Stimulated activated CD8-positive, alpha-beta memory T cell treated with anti-CD3 and anti-CD28 coated beads, Interleukin-4, amount 100 ng/mL, for 4 hours (primary cell): ENCODE measurements around the gene SVBP.
"Not testable (repeated sequence)": the region's sequence is repeated elsewhere in the genome, so short reads cannot be mapped to it uniquely, and the experiment has no call there.

Experiments
- DNase-seq, 2 donors: peaks; one replicate each; pipeline ENCODE4 v3.0.0-alpha.2; 2020; ENCODE audit warnings: low read depth in 2 of 2, low spot score in 1 of 2

Gene SVBP

DNA sequence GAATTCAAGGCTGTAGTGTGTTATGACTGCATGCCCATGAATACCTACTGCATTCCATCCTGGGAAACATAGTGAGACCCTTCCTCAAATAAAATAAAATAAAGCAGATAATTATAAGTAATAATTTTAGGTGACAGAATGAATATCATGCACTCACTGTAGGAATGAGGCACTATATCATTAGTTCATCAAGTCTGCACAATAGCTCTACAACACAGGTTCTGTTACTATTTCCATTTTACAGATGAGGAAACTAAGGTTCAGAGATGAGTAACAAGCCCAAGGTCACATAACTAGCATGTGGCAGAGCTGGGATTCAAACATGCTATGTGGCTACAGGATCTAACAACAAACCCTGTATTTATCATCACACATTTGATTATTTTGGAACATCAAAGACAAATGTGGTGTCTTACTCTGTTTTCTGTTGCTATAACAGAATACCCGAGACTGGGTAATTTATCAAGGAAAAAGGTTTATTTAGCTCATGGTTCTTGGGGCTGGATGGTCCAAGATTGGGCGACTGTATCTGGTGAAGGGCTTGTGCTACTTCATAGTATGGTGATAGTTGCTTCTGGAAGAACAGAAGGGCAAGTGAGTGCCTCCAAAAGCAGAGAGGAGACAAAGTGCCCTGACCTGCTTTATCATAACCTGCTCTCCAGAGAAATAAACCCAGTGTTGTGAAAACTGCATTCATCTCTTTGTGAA lies 24.4 kb upstream of the SVBP start:
- no peak for DNase-seq

DNA sequence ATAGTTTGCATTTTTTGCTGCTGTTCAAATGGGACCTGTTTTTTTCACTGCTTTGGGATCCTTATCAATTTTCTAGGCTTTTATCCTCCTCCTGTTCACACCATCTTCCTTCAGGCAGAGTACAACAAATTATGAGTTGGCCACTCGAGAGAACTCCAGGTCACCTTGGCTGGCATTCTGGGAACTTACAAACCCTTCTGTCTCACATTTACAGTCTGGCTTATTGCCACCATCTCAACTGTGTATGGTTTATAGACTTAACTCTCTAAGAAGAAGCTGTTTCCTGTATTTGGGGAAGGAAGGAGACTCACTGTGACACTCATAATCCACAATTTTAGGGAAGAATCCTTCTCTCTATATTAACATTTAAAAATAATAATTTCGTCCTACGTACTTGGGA lies 23.8 kb upstream of the SVBP start:
- DNase-seq = no peak

DNA sequence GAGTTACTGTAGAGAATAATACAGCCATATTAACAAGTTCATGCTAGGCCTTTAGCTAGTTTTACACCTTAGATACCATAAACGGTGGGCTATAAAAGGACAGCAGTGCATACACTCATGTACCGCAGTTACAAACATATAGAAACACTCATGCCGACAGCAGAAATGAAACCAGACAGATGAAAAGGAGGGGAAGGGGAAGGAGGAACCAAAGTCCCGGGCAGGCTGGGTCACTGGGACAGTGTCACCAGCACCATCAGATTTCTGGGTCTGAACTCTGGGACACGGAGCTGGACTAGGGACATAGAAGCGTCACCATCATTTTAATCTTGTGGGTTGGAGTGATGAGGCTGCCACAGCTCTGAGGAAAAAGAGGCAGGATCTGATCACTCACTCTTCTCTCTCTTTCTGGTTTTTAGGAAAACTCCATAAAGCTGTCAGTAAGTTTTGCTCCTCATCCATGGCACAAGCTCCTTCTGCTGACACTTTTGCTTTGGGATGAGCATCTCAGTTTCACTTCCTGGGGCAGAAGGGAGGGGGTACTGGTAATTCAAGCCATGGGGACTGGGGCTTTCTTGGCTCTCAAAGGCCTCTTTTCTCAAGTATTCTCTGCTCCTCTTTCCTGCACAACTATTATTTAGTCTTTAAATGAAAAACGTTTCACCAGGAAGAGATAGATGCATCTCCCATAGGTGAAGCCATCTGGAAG lies 21.4 kb upstream of the SVBP start:
- no peak for DNase-seq

DNA sequence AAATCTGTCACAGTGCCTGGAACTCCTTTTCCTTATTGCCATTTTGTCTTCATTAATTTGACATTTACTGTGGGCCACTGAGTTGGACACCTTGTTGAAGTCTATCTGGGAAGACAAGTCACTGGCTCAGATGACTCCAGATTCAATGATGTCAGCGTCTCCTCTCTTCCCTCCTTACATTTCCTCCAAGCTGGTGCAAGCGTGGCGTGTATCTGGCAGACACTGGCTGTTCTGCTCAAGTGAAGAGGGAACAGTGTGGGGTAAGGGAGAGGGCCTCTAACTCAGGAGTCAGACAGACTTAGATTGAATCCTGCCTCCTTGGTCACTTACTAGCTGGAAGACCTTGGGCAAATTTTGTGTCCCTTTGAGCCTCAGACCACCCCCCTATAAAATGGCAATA lies 20.5 kb upstream of the SVBP start:
- no peak for DNase-seq

- DNase-seq = no peak
Observed at GRCh38 chr1:42835422-42835821, 18.2 kb upstream of the SVBP start.

DNA sequence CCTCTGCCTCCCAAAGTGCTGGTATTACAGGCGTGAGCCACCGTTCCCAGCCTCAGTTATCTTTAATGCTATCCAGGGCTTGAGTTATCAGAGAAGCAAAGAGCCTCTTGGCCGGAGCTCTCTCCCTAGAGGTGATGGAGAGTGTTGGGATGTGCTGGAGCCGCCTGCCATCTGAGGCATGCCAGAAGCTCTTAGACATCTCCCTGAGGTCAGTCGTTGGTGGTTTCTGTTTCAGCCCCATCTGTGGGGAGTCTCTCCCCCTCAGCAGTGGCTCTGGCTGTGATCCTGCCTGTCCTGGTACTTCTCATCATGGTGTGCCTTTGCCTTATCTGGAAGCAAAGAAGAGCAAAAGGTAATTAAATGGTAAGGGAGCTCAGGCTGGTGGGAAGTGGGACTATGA lies 17.6 kb upstream of the SVBP start:
- DNase-seq = no peak

GRCh38 chr1:42833981-42834380 lies 16.8 kb upstream of the SVBP start:
- DNase-seq = no peak

DNA sequence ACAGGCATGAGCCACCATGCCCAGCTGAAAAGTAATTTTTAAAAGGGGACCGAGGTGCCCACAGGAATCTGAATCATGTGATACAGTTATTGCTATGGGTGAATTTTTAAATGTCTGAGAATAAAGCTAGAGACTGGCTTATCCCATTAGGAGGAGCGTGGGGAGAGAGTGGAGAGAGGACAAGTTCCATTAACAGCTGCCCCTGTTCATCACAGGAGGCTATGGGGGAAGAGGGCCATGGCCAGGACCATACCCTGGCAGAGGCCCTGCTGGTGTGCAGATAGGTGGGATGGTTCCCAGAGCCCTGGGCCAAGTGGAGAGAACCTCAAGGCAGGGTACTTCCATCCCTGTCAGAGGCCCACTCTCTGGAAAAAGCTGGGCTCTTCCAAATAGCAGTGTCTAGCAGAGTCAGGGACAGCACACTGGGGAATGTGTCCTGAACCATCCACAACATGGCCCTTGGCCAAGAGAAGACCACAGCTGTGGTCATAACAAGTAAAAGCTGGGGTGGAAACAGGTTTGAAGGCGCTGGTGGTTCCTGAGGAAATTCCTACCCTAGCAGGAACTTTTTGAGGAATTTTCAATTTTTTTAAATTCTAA lies 15.5 kb upstream of the SVBP start:
- no peak for DNase-seq

GRCh38 chr1:42831273-42831672 lies 14.1 kb upstream of the SVBP start:
- DNase-seq = no peak

DNA sequence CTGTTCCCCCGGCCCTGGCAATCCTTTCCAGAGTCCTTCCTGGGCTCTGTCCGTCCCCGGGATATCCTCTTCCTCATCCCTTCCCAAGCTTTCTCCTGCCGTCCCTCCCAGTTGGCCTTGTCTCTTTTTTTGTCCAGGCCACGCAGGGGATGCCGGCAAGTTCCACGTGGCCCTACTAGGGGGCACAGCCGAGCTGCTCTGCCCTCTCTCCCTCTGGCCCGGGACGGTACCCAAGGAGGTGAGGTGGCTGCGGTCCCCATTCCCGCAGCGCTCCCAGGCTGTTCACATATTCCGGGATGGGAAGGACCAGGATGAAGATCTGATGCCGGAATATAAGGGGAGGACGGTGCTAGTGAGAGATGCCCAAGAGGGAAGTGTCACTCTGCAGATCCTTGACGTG lies 13.4 kb upstream of the SVBP start:
- no peak for DNase-seq

DNA sequence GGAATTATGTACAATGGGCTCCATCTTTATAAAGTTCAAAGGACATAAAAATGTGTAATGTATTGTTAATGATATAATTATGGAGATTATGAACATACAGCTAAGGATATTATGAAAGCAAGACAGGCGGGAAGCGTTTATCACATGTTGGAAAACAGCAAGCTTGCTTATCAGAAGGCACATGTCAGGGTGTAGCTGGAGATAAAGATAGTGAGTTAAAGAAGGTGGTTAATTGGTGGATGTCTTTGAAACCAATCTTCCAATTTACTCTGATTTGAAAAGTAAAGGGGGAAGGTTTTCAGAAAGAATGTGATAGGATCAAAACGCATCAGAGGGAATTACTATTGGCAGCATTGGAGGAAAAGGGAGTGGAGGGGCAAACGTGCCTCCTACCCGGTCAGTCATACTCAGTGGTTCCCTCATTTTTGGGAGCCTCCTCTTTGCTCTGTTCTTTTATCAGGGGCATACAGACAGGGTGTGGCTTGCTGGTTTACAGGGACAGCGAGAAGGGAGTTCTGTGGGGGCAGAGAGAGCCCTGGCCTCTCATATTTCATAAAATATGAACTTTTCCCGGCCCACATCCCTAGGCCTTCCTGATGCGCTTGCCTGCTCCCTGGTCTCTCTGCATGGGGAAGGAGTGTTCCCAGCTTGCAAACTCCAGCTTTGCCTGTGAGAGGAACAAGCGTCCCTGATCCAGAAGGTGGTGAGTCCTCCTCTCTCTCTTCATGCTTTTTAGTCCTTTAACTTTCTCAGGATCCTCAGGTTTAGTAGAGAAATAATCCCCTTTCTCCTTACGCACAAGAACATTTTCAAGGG lies 8.0 kb upstream of the SVBP start:
- no peak for DNase-seq

DNA sequence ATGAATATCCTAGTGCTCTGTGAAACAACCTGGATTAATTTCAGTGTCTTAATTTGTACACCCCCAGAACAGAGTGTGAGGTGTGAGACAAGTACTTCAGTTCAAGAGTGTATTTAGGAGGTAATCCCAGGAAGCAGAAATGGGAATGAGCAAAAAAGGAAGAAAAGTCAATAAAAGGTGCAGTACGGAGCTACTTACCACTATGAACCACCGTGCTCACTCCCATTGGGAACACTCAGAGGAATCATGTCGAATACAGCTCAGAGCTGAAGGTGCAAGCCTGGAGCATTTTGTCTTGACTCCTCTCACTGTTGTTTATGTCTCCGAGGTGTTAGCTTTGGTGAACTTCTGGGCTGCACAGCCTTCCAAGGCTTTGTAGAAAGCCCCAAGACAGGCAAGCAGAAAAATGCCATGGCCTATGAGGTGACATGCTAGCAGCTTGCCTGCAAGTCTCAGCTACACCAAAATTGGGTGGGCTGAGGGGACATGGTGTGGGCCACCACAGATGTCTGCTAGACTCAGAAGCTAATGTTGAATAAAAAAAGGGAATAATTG lies 7.4 kb upstream of the SVBP start:
- DNase-seq = no peak

- DNase-seq = no peak
Observed at GRCh38 chr1:42822800-42823392, 5.7 kb upstream of the SVBP start.

DNA sequence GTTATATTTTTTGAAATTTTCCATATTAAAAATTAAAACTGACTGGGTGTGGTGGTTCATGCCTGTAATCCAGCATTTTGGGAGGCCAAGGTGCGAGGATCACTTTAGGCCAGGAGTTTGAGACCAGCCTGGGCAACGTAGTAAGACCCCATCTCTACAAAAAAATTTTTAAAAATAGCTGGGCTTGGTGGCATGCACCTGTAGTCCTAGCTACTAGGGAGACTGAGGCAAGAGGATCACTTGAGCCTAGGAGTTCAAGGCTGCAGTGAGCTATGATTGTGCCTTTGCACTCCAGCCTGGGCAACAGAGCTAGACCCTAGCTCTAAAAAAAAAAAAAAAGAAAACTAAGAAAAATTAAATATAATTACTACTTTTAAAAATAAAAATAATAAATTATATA lies 4.5 kb upstream of the SVBP start:
- no peak for DNase-seq

- DNase-seq = no peak
Observed at GRCh38 chr1:42820813-42821212, 3.6 kb upstream of the SVBP start.

GRCh38 chr1:42817976-42818375 lies 779 bp upstream of the SVBP start:
- DNase-seq = no peak

DNA sequence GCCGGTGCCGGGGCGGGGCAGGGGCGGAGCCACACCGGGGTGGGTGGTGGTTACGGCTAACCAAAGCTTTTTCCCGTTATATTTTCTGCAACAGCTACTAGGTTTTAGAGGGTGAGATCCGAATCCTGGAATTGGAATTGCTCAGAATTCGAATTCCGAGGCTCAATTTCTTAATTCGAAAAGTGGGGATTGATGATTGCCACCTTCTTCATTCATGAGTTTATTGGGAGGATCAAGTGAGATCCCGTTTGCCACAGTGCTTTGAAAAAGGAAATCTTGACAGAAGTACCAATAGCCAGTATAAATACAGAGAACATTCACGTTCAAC lies 207 bp upstream of the SVBP start:
- DNase-seq = no peak

DNA sequence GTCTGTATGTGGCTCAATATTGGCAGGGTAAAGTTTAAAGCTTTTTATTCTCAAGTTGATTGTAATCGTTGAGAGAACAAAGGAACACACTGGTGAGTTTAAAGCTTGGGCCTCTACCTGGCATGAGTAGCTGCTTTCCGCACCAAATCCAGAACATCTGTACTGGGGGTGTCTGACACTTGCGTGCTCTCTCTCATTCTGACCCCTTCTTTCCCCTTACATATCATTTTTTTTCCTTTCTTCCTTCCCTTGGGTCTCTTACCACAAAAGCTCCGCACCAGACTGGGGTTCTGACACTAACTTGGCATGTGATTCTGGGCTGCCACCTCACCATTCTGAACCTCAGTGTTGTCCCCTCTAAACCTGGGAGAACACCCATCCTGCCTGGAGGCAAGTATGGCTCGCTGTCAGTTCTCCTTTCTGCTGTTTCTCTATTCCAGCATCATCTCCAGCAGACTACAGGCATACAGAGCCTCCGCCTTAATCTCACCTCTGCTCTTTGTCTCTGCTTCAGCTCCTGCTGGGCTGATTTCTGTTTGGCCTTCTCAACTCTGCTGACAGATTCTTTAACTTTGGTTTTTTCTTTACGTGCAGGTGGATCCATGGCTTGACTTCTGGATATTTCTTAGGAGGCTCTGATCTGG lies 1.1 kb downstream of the SVBP start:
- DNase-seq = no peak

- DNase-seq = not testable (repeated sequence)
Observed at GRCh38 chr1:42814815-42815214, 2.4 kb downstream of the SVBP start.

- DNase-seq = no peak
Observed at GRCh38 chr1:42807056-42807668, 10.0 kb downstream of the SVBP start.
